Esophagus (tissue), 2 donors: ENCODE measurements around the gene RIMBP2. TPM values are rescaled to one million over a fixed set of nuclear protein-coding genes. Genes with fewer than 3 reads are reported as not detected.

ENCODE experiments used
- H3K27ac ChIP-seq, 2 donors: one replicate each; pipeline ENCODE4 v1.5.1; 2013; ENCODE audit warnings: low read depth in 2 of 2, mild to moderate bottlenecking in 2 of 2, inconsistent platforms in 1 of 2, low read length in 1 of 2, moderate library complexity in 1 of 2
- H3K27me3 ChIP-seq, 2 donors: one replicate each; pipeline ENCODE4 v1.6.1; 2013; ENCODE audit warnings: low read length in 2 of 2, control low read depth in 1 of 2, mild to moderate bottlenecking in 1 of 2; ENCODE audit not compliant: insufficient read depth in 2 of 2, control insufficient read depth in 1 of 2
- H3K36me3 ChIP-seq, 2 donors: one replicate each; pipeline ENCODE4 v1.6.1; 2013; ENCODE audit warnings: low read length in 1 of 2; ENCODE audit not compliant: control insufficient read depth in 2 of 2, insufficient read depth in 2 of 2
- H3K4me1 ChIP-seq, 2 donors: one replicate each; pipeline ENCODE4 v1.6.1; 2013; ENCODE audit warnings: low read length in 1 of 2; ENCODE audit not compliant: control insufficient read depth in 2 of 2, insufficient read depth in 2 of 2
- H3K4me3 ChIP-seq, 2 donors: one replicate each; pipeline ENCODE4 v1.5.1; 2013; ENCODE audit warnings: low read length in 2 of 2, mild to moderate bottlenecking in 2 of 2, low read depth in 1 of 2, moderate library complexity in 1 of 2
- H3K9me3 ChIP-seq, 2 donors: one replicate each; pipeline ENCODE4 v1.6.1; 2013; ENCODE audit warnings: mild to moderate bottlenecking in 2 of 2, low read depth in 1 of 2, low read length in 1 of 2, moderate library complexity in 1 of 2; ENCODE audit not compliant: control insufficient read depth in 2 of 2, insufficient read depth in 1 of 2
- WGBS, 2 donors: extraction: QIAGEN DNeasy Blood & Tissue Kit; methylation state at CpG; one replicate each; pipeline ENCODE4 v1.1.7; 2013; 5-methylcytosine and 5-hydroxymethylcytosine counted together
- polyA plus RNA-seq, 2 donors: library from polyadenylated mRNA; stranded (reverse); fragments of 200-250 nt; gene quantifications; one replicate each; pipeline ENCODE4 v1.2.3, GENCODE V29; 2013
- donor health status: healthy with polysubstance abuse.
- donor health status: Bipolar disorder and iron deficiency.

Gene RIMBP2
- polyA plus RNA-seq, 2 donors: 0.20 to 0.69 TPM

GRCh38 chr12:130641533-130642184, 74.4 kb downstream of the RIMBP2 start:
- no peak overlapping the region for H3K27ac ChIP-seq
- peaks cover 0 to 5% of the 10 kb centered on the region in 2 donors for H3K9me3 ChIP-seq
- WGBS, 2 donors: 84 to 86% methylated on average over 14 of the region's 14 CpGs
- no peak overlapping the region for H3K4me3 ChIP-seq
- no peaks in the 10 kb centered on the region for H3K4me1 ChIP-seq
- H3K27me3 ChIP-seq: no peaks in the 10 kb centered on the region
- no peaks in the 10 kb centered on the region for H3K36me3 ChIP-seq

DNA sequence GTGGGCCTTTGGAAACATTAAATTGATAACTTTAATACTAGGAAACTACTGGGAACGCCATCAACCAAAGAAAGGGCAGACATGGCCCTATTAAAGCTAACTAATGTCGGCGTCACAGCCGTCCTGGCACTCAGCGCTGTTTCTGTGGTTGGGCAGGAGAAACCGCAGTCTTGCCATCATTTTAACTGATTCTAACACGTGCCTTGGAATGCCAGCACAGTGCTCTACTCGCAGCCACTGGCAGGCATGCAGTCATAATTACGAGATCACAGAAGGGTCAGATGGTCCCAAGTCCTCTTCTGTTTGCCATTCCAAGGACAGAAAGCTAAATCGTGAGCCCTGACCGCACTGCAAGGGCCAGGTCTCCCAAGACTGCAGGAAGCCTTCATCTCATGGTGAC, 75.2 kb downstream of the RIMBP2 start:
- no peaks in the 10 kb centered on the region for H3K36me3 ChIP-seq
- no peak overlapping the region for H3K4me3 ChIP-seq
- 84 to 89% methylated on average over 11 of the region's 11 CpGs for WGBS, 2 donors
- no peaks in the 10 kb centered on the region for H3K27me3 ChIP-seq
- no peak overlapping the region for H3K27ac ChIP-seq
- peaks cover 0 to 5% of the 10 kb centered on the region in 2 donors for H3K9me3 ChIP-seq
- no peaks in the 10 kb centered on the region for H3K4me1 ChIP-seq

DNA sequence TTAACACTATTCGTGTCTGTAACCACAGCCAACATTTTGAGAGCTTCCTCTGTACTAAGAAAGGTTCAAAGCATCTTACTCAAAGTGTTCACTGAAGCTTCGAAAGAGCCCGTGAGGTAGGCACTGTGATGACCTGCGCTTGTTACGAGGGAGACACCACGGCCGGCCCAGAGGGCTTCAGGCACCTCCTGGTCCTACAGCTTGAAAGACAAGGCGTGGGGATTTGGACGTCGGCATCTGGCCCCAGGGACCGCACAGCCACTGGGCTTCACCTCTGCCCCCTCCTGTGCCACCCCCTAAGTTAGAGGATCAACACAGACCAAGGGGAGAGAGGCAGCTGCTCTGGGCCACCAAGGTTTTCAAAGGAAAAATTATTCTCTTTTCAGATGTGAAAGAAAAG, 75.6 kb downstream of the RIMBP2 start:
- H3K27me3 ChIP-seq: no peaks in the 10 kb centered on the region
- WGBS, 2 donors: 89 to 90% methylated on average over 11 of the region's 11 CpGs
- peaks cover 0 to 5% of the 10 kb centered on the region in 2 donors for H3K9me3 ChIP-seq
- no peaks in the 10 kb centered on the region for H3K4me1 ChIP-seq
- no peak overlapping the region for H3K4me3 ChIP-seq
- no peak overlapping the region for H3K27ac ChIP-seq
- H3K36me3 ChIP-seq: no peaks in the 10 kb centered on the region

DNA sequence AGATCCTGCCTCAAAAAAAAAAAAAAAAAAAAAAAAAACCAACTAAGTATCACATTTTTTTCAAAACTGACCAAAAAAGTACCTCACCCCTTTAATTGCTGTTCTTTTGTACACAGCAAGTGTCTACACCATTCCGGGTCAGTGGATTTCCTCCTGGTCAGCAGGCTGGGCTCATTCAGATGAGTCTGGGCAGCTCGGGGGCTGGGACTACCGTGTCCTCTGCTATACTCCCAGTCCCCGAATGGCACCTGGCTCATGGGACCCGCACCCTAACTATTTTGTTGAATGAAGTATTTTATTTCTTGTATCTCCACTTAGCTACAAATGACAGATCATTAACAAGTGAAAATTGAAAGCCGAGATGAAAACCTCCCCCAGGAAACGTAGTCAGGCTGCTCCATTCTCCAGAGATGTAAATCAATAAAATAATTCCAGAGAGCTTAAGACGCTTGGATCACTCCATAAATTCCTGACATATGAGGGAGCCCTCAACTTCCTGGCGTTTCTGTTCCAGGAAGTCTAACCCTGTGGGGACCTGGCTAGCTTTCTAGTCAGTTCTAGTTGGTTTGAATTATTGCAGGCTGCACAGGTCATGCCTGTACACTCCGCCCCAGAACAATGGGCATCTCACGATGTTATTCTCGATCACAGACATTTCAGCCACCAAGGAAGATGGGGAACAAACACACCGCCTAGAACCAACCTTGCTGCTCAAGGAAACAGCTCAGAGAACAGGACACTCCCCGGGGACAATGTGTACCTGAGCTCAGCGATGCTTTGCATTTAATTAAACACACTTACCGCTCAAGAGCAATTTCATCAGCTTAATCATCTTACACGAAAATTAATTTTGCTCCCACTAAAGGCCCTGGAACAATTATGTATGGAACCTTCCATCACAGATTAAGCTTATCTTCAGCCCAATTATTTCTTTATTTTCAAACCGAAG, 76.3 kb downstream of the RIMBP2 start:
- WGBS, 2 donors: 67 to 71% methylated on average over 18 of the region's 18 CpGs
- H3K36me3 ChIP-seq: no peaks in the 10 kb centered on the region
- H3K27ac ChIP-seq: no peak overlapping the region
- H3K27me3 ChIP-seq: no peaks in the 10 kb centered on the region
- H3K4me1 ChIP-seq: no peaks in the 10 kb centered on the region
- peaks cover 0 to 5% of the 10 kb centered on the region in 2 donors for H3K9me3 ChIP-seq
- H3K4me3 ChIP-seq: no peak overlapping the region

- Histone ChIP-seq H3K4me1 (no peaks in the 10 kb centered on the region), H3K9me3 (no peaks in the 10 kb centered on the region), H3K36me3 (no peaks in the 10 kb centered on the region), H3K27ac (no peak overlapping the region), H3K27me3 (no peaks in the 10 kb centered on the region), H3K4me3 (no peak overlapping the region)
- 78 to 84% methylated on average over 5 of the region's 5 CpGs for WGBS, 2 donors
Measured at GRCh38 chr12:130636370-130636769, 79.7 kb downstream of the RIMBP2 start.

DNA sequence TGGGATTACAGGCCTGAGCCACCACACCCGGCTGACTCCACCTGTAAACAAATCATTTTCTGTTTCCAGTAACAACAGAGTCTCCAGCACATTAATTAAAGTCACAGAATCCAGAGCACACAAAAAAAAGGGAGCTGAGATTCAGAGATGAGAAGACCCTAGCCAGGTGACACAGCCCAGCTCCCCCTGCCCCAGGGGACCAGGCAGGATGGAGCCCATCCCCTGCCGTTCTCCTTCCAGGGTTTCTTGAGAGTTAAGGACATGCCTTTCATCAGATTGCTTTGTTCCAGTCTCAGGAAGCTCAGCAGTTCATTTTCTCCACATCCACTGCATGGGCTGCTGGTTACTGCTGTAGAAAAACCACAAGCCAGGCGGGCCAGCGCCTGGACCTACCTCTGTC, 81.2 kb downstream of the RIMBP2 start:
- Histone ChIP-seq H3K4me1 (no peaks in the 10 kb centered on the region), H3K9me3 (no peaks in the 10 kb centered on the region), H3K4me3 (no peak overlapping the region), H3K27me3 (no peaks in the 10 kb centered on the region), H3K36me3 (no peaks in the 10 kb centered on the region), H3K27ac (no peak overlapping the region)
- 59 to 66% methylated on average over 4 of the region's 4 CpGs for WGBS, 2 donors

- H3K27ac ChIP-seq: no peak overlapping the region
- WGBS, 2 donors: 9 to 12% methylated on average over 17 of the region's 17 CpGs
- no peaks in the 10 kb centered on the region for H3K36me3 ChIP-seq
- H3K27me3 ChIP-seq: no peaks in the 10 kb centered on the region
- H3K4me1 ChIP-seq: no peaks in the 10 kb centered on the region
- no peak overlapping the region for H3K4me3 ChIP-seq
- H3K9me3 ChIP-seq: no peaks in the 10 kb centered on the region
Measured at GRCh38 chr12:130633771-130634170, 82.3 kb downstream of the RIMBP2 start.

DNA sequence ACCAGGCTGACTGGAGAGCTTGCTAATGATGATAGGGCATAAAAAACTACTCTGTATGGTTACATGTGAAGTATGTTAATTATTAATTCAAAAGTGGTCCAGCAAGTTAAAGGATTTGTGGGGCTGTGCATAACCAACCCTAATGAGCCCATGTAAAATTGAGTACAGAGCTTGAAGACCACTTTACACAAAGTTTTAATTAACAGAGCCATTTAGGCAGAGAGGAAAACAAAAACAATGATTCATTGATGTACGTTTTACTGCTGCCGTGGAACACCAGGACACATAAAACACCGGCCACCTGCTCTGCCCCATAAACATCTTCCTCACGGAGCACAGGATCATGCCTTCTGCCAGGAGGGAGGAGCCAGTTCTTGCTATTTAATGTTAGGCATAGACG, 83.5 kb downstream of the RIMBP2 start:
- Histone ChIP-seq H3K4me1 (no peaks in the 10 kb centered on the region), H3K36me3 (no peaks in the 10 kb centered on the region), H3K27ac (no peak overlapping the region), H3K27me3 (no peaks in the 10 kb centered on the region), H3K4me3 (no peak overlapping the region), H3K9me3 (no peaks in the 10 kb centered on the region)
- 60 to 72% methylated on average over 5 of the region's 5 CpGs for WGBS, 2 donors

DNA sequence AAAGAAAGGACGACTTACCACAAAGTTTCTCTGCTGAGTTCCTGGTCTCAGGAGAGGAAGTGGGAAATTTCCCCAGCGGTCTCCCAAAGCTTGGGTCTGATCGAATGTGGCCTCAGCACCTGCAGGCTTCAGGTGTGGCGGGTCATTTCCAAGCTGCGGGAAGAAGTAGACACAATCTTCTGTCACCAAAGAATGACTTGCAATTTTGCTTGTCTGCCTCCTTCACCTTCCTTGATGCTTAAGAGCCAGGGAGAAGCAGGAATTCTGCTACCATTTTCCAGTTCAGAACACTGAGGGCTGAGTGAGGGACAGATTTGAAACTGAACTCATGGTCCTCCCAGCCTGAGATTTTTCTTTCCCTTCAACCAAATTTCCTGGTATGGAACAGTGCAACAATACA, 87.8 kb downstream of the RIMBP2 start:
- Histone ChIP-seq H3K27ac (no peak overlapping the region), H3K27me3 (no peaks in the 10 kb centered on the region), H3K36me3 (no peaks in the 10 kb centered on the region), H3K9me3 (peaks cover 3 to 11% of the 10 kb centered on the region in 2 donors), H3K4me1 (no peaks in the 10 kb centered on the region), H3K4me3 (no peak overlapping the region)
- 85 to 93% methylated on average over 5 of the region's 5 CpGs for WGBS, 2 donors
